Caco-2 (cell line): ENCODE results near the gene ASGR1. TPM values are rescaled to one million over a fixed set of nuclear protein-coding genes. Genes with fewer than 3 reads are reported as not detected.
A peak's percentile ranks its signal among the peaks of the same experiment; 100 is the strongest.

Experiments
- BruUV-seq: library from RNA; stranded (reverse); fragments of 400-500 nt; replicated peaks from 2 replicates; lab custom pipeline; 2021; lab: Mats Ljungman, UMichigan
- CTCF ChIA-PET: fragments of 300-600 bp; sonication (Branson Sonifier 250); formaldehyde crosslinking; loops from one replicate; lab custom pipeline; 2022; ENCODE audit warnings: antibody characterized with exemption; lab: Charles Lee
- POLR2A ChIA-PET: fragments of 300-600 bp; sonication (Branson Sonifier 250); formaldehyde crosslinking; loops from one replicate; lab custom pipeline; 2022; ENCODE audit warnings: antibody characterized with exemption; lab: Charles Lee
- DNase-seq, 2 experiments: peaks; one replicate each; pipeline versions ENCODE4 v3.0.0 to v3.0.0-alpha.2; 2020 to 2022
- H3K27me3 ChIP-seq: replicated peaks from 2 replicates; pipeline ENCODE4 v1.6.0; 2011; ENCODE audit warnings: low read length; ENCODE audit not compliant: control insufficient read depth, insufficient read depth
- H3K36me3 ChIP-seq: 2 replicates; pipeline ENCODE4 v1.5.1; 2011; ENCODE audit warnings: low read length; ENCODE audit not compliant: control insufficient read depth, insufficient read depth
- H3K4me1 ChIP-seq: fragments of 250-450 bp; sonication (Bioruptor Pico); 2 replicates; pipeline ENCODE4 v1.5.1; 2020; ENCODE audit warnings: mild to moderate bottlenecking
- H3K4me3 ChIP-seq: 2 replicates; pipeline ENCODE4 v1.5.1; 2011; ENCODE audit warnings: low read depth, mild to moderate bottlenecking, control low read depth, low read length
- H3K9me3 ChIP-seq: fragments of 250-450 bp; sonication (Bioruptor Pico); 2 replicates; pipeline ENCODE4 v1.5.1; 2020; ENCODE audit warnings: mild to moderate bottlenecking, moderate library complexity
- H3K27ac Mint-ChIP-seq: one replicate; pipeline ENCODE4 v1.8.0; 2022; ENCODE audit warnings: mixed read lengths; ENCODE audit not compliant: unreplicated experiment
- H3K27me3 Mint-ChIP-seq: one replicate; pipeline ENCODE4 v1.8.0; 2022; ENCODE audit warnings: mixed read lengths; ENCODE audit not compliant: insufficient read depth, unreplicated experiment
- H3K36me3 Mint-ChIP-seq: one replicate; pipeline ENCODE4 v1.8.0; 2022; ENCODE audit warnings: mild to moderate bottlenecking, mixed read lengths; ENCODE audit not compliant: insufficient read depth, unreplicated experiment
- H3K4me1 Mint-ChIP-seq: one replicate; pipeline ENCODE4 v1.8.0; 2022; ENCODE audit warnings: low read depth, mixed read lengths; ENCODE audit not compliant: unreplicated experiment
- H3K4me3 Mint-ChIP-seq: one replicate; pipeline ENCODE4 v1.8.0; 2022; ENCODE audit warnings: mild to moderate bottlenecking, moderate library complexity, mixed read lengths; ENCODE audit not compliant: unreplicated experiment
- H3K9me3 Mint-ChIP-seq: one replicate; pipeline ENCODE4 v1.8.0; 2022; ENCODE audit warnings: mixed read lengths; ENCODE audit not compliant: unreplicated experiment
- CTCF ChIP-seq, 2 experiments: fragments of 200-600 bp in 1 of 2; IDR thresholded peaks; 1 replicate in 1 of 2; 2 replicates in 1 of 2; pipeline versions ENCODE4 v1.5.1 to v1.8.0; 2011 to 2022; ENCODE audit warnings: antibody characterized with exemption in 1 of 2, control low read depth in 1 of 2, inconsistent platforms in 1 of 2, low read depth in 1 of 2, low read length in 1 of 2, mild to moderate bottlenecking in 1 of 2, moderate library complexity in 1 of 2; ENCODE audit not compliant: insufficient read depth in 1 of 2, severe bottlenecking in 1 of 2, unreplicated experiment in 1 of 2
- intact Hi-C: fragments of 100-400 bp; cut with micrococcal nuclease; formaldehyde crosslinking; loops from one replicate; pipeline ENCODE4 v1.10.0; 2022; ENCODE audit not compliant: unreplicated experiment
- total RNA-seq: library from RNA; stranded (reverse); gene quantifications from 2 replicates; pipeline ENCODE4 v1.2.3, GENCODE V29; 2022

ASGR1 gene
- total RNA-seq, 1 experiment from 2014 or later = 9.2 TPM

DNA sequence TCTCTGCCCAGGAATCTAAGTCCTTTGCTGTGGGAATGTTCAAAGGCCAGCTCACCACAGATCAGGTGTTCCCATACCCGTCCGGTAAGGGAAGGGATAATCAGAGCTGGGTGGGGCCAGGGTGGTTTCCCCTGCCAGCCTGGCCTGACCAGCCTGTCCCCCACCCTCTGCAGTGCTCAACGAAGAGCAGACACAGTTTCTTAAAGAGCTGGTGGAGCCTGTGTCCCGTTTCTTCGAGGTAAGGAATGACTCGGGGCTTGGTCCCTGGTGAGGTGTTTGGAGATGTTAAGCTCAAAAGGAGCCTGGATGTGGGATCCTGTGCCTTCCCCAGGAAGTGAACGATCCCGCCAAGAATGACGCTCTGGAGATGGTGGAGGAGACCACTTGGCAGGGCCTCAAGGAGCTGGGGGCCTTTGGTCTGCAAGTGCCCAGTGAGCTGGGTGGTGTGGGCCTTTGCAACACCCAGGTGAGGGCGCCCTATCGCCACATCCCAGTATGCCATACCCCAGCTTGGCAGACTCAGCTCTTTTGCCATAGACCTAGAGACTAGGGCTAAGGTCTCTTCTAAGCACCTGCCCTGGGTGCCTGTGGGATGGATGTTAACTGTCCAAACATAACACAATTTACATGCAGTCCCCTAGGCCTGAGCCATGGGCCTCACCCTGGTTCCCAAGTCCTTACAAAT lies 41.6 kb upstream of the ASGR1 start:
- H3K4me1 ChIP-seq = peaks cover 7% of the 10 kb centered on the region
- H3K9me3 Mint-ChIP-seq = no peaks in the 10 kb centered on the region
- no peaks in the 10 kb centered on the region for H3K36me3 ChIP-seq
- CTCF ChIA-PET = interaction anchor here (0.7 to 1.6 kb wide), 4 partner anchors 14 to 109 kb away, joined by 3 to 5 read pairs (median 3); partner anchors contain the start of genes DVL2, GABARAP and NEURL4
- H3K4me1 Mint-ChIP-seq = peaks cover 5% of the 10 kb centered on the region
- H3K27ac Mint-ChIP-seq = peak overlapping the region; percentile 73
- intact Hi-C loops = no loop called here
- no peaks in the 10 kb centered on the region for H3K27me3 ChIP-seq
- DNase-seq = peak in 1 of 2 experiments; percentile 51
- POLR2A ChIA-PET = interaction anchor here (1.4 to 2.3 kb wide), 2 partner anchors 14 to 109 kb away, joined by 4 to 6 read pairs; partner anchors contain the start of genes DVL2 and NEURL4
- peak overlapping the region; percentile 80 for H3K4me3 ChIP-seq
- peaks cover 48% of the 10 kb centered on the region for H3K36me3 Mint-ChIP-seq
- TSS peak; percentile 28 for BruUV-seq
- peak overlapping the region; percentile 77 for H3K4me3 Mint-ChIP-seq
- TF ChIP-seq CTCF (IDR thresholded peaks at IDR 0.05; ENCODE audit: insufficient read depth in 1 of 2, low read depth in 1 of 2, low read length in 1 of 2, severe bottlenecking in 1 of 2, unreplicated experiment in 1 of 2) = no peak
- H3K9me3 ChIP-seq = no peaks in the 10 kb centered on the region
- H3K27me3 Mint-ChIP-seq = no peaks in the 10 kb centered on the region

DNA sequence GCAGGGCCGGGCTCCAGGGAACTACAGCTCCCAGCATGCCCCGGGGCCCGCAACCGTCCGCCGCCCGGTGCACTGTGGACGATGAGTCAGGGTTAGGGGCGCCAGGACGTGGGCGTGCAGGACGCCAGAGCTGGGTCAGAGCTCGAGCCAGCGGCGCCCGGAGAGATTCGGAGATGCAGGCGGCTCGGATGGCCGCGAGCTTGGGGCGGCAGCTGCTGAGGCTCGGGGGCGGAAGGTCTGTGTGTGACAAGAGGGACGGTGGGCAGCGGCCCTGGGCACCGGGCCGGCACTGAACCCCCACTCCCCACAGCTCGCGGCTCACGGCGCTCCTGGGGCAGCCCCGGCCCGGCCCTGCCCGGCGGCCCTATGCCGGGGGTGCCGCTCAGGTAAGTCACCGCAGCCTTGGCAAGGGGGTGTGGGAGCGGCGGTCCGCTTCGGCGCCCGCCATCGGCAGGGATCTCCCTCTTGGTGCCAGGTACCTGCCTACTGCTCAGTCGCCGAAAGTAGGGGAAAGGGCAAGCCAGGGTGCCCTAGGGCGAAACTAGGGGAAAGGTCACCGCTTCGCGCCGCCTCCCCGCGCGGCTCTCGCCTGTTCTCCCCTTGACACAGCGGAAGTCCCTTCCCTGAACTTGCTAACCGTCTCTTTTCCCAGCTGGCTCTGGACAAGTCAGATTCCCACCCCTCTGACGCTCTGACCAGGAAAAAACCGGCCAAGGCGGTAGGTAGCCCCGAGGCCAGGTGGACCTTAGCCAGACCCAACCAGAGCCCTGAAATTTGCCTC lies 40.8 kb upstream of the ASGR1 start, which contains the start of the genes ACADVL and DLG4:
ACADVL (plus strand) TSS at position 127 of the 781 bp plus-strand sequence; CDS start at position 174, 47 bp downstream.
DLG4 (minus strand) TSS at position 25 of the 781 bp plus-strand sequence.
- H3K27ac Mint-ChIP-seq = peak within 1 kb of the TSS; percentile 73
- no peaks in the 10 kb centered on the region for H3K27me3 Mint-ChIP-seq
- no peak for TF ChIP-seq CTCF (IDR thresholded peaks at IDR 0.05; ENCODE audit: insufficient read depth in 1 of 2, low read depth in 1 of 2, low read length in 1 of 2, severe bottlenecking in 1 of 2, unreplicated experiment in 1 of 2)
- peaks cover 10% of the 10 kb centered on the region for H3K4me1 ChIP-seq
- intact Hi-C loops = loop anchor here (1.0 kb wide), 1 partner anchor 29 kb away; no protein-coding TSS in a partner anchor
- peak; percentile 77 to 80 for DNase-seq
- H3K4me3 ChIP-seq = peak within 1 kb of the TSS; percentile 80
- H3K9me3 Mint-ChIP-seq = no peaks in the 10 kb centered on the region
- peak within 1 kb of the TSS; percentile 77 for H3K4me3 Mint-ChIP-seq
- no peaks in the 10 kb centered on the region for H3K27me3 ChIP-seq
- no TSS peak for BruUV-seq
- POLR2A ChIA-PET = interaction anchor here (0.5 to 2.3 kb wide), 4 partner anchors 14 to 146 kb away, joined by 3 to 6 read pairs (median 5); partner anchors contain the start of genes DVL2 and NEURL4
- CTCF ChIA-PET = interaction anchor here (1.1 to 1.6 kb wide), 3 partner anchors 14 to 110 kb away, joined by 3 to 5 read pairs (median 3); partner anchors contain the start of genes DVL2, GABARAP and NEURL4
- peaks cover 5% of the 10 kb centered on the region for H3K4me1 Mint-ChIP-seq
- H3K36me3 ChIP-seq = no peaks in the 10 kb centered on the region
- no peaks in the 10 kb centered on the region for H3K9me3 ChIP-seq
- peaks cover 53% of the 10 kb centered on the region for H3K36me3 Mint-ChIP-seq
